OCI-LY7 (cell line): ENCODE data around the gene RNASEL. TPM values are rescaled to one million over a fixed set of nuclear protein-coding genes. Genes with fewer than 3 reads are reported as not detected.

ENCODE experiments used
- BruUV-seq: library from RNA; stranded (reverse); fragments of 400-500 nt; replicated peaks from 2 replicates; lab custom pipeline; 2021; lab: Mats Ljungman, UMichigan
- CTCF ChIA-PET: fragments of 300-600 bp; sonication (Branson Sonifier 250); formaldehyde crosslinking; loops from one replicate; lab custom pipeline; 2022; ENCODE audit warnings: antibody characterized with exemption; ENCODE audit not compliant: unreplicated experiment; lab: Charles Lee
- POLR2A ChIA-PET: fragments of 300-600 bp; sonication (Branson Sonifier 250); formaldehyde crosslinking; loops from one replicate; lab custom pipeline; 2022; ENCODE audit warnings: antibody characterized with exemption; lab: Charles Lee
- DNase-seq: peaks from one replicate; pipeline ENCODE4 v3.0.0-alpha.2; 2015; ENCODE audit warnings: low spot score
- H2AFZ ChIP-seq: fragments of 200-600 bp; sonication (generic), shearing (Covaris generic); 2 replicates; pipeline ENCODE4 v1.6.1; 2014; ENCODE audit warnings: mild to moderate bottlenecking, antibody characterized with exemption, low read length, moderate library complexity
- H3K27ac ChIP-seq: fragments of 200-600 bp; sonication (generic); 2 replicates; pipeline ENCODE4 v1.5.1; 2014; ENCODE audit warnings: mixed run types, low read depth, mild to moderate bottlenecking, moderate library complexity, low read length, inconsistent platforms; ENCODE audit not compliant: poor library complexity, severe bottlenecking
- H3K36me3 ChIP-seq: fragments of 200-600 bp; sonication (generic); 2 replicates; pipeline ENCODE4 v1.6.1; 2014; ENCODE audit warnings: mild to moderate bottlenecking, antibody characterized with exemption, low read length, moderate library complexity, mixed read lengths; ENCODE audit not compliant: insufficient read depth
- H3K4me1 ChIP-seq: fragments of 200-600 bp; sonication (generic); 2 replicates; pipeline ENCODE4 v1.5.1; 2014; ENCODE audit warnings: mild to moderate bottlenecking, low read length; ENCODE audit not compliant: insufficient read depth, poor library complexity, severe bottlenecking
- H3K4me2 ChIP-seq: fragments of 200-600 bp; sonication (generic); 2 replicates; pipeline ENCODE4 v1.6.1; 2014; ENCODE audit warnings: mild to moderate bottlenecking, low read length
- H3K4me3 ChIP-seq: fragments of 200-600 bp; sonication (generic); 2 replicates; pipeline ENCODE4 v1.5.1; 2014; ENCODE audit warnings: mild to moderate bottlenecking, low read depth, low read length; ENCODE audit not compliant: poor library complexity, severe bottlenecking
- H3K79me2 ChIP-seq: fragments of 200-600 bp; sonication (generic); 2 replicates; pipeline ENCODE4 v1.6.1; 2016; ENCODE audit warnings: low read depth, mild to moderate bottlenecking, low read length, moderate library complexity, mixed read lengths; ENCODE audit not compliant: insufficient read depth
- H3K9me2 ChIP-seq: fragments of 200-600 bp; sonication (generic); 2 replicates; pipeline ENCODE4 v1.6.1; 2016; ENCODE audit warnings: mild to moderate bottlenecking, low read length, mixed read lengths; ENCODE audit not compliant: insufficient read depth
- H3K9me3 ChIP-seq: fragments of 200-600 bp; sonication (generic); 2 replicates; pipeline ENCODE4 v1.6.1; 2014; ENCODE audit warnings: mild to moderate bottlenecking, mixed run types, low read length, mixed read lengths
- H4K20me1 ChIP-seq: fragments of 200-600 bp; sonication (generic); 2 replicates; pipeline ENCODE4 v1.6.1; 2014; ENCODE audit warnings: mild to moderate bottlenecking, antibody characterized with exemption, low read length, moderate library complexity, mixed read lengths; ENCODE audit not compliant: insufficient read depth
- CTCF ChIP-seq: fragments of 200-600 bp; sonication (generic); conservative IDR thresholded peaks from 2 replicates; pipeline ENCODE4 v1.5.1; 2014; ENCODE audit warnings: mild to moderate bottlenecking, antibody characterized with exemption, low read length, moderate library complexity, mixed read lengths
- EZH2phosphoT487 ChIP-seq: fragments of 200-600 bp; sonication (generic); IDR thresholded peaks from 2 replicates; pipeline ENCODE4 v1.6.1; 2018; ENCODE audit warnings: low read depth, borderline replicate concordance, mild to moderate bottlenecking, mixed run types, antibody characterized with exemption, low read length, moderate library complexity, mixed read lengths
- intact Hi-C: fragments of 100-400 bp; cut with micrococcal nuclease; formaldehyde crosslinking; loops from one replicate; pipeline ENCODE4 v1.10.0; 2022; ENCODE audit not compliant: unreplicated experiment
- total RNA-seq, 2 experiments: library from RNA; depleted of rRNA in 1 of 2; stranded (reverse); fragments of >200 nt in 1 of 2; shearing (Covaris generic) in 1 of 2; gene quantifications; 2 replicates each; pipeline ENCODE4 v1.2.3, GENCODE V29; 2014 to 2022

The RNASEL gene
- total RNA-seq, 2 experiments from 2014 or later: 2.2 to 4.0 TPM

DNA sequence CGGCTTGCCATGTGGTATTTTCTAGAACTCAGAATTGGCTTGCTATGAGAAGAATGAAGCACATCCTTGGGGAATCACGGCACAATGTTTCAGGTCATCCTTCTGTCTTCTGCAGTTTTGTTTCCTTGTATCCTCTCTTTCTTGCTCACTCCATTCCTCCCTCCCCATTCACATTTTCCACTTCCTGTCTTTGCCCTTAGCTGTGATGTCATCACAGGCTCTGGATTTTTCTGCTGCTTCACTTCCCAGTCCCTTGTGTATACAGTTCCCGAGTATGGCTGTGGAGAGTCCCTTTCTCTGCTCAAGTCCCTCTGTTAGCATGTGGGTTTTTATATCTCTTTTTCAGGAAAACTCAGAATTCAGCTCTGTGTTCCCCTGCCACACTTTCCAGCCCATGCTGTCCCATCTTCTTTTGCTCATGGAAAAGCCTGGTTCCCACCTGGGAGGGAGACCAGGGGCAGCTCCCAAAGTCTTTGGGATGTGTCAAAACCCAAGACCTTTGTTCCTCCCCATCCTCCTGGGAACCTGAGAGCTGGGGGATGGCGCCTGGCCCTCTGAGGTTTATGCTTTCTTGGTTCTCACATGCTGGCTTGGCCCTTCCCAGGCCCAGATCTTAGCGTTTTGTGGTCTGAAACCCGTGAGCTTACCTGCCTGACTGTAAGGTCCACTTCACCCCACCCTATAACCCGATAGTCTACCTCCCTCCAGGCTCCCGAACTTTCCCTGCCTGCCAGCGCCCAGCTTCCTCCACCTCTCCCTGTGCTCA lies 20.0 kb upstream of the RNASEL start:
- Histone ChIP-seq H3K79me2 (peaks cover under 1% of the 10 kb centered on the region; the same call in 1 of the 2 replicates), H3K4me2 (no peak overlapping the region), H3K4me1 (peaks cover 69% of the 10 kb centered on the region), H3K9me3 (no peaks in the 10 kb centered on the region), H3K9me2 (no peaks in the 10 kb centered on the region), H3K36me3 (no peaks in the 10 kb centered on the region), H2AFZ (no peak overlapping the region), H4K20me1 (no peaks in the 10 kb centered on the region), H3K4me3 (no peak overlapping the region), H3K27ac (no peak overlapping the region)
- no peak for DNase-seq
- ChIA-PET CTCF (no interaction called here), POLR2A (interaction anchor here (0.6 to 2.7 kb wide), 2 partner anchors 10 to 190 kb away, joined by 4 to 10 read pairs; no protein-coding TSS in a partner anchor)
- TF ChIP-seq EZH2phosphoT487: no peak
- no peak for TF ChIP-seq CTCF
- no TSS peak for BruUV-seq
- intact Hi-C loops: loop anchor here (10.0 kb wide), 1 partner anchor 306 kb away; no protein-coding TSS in a partner anchor

DNA sequence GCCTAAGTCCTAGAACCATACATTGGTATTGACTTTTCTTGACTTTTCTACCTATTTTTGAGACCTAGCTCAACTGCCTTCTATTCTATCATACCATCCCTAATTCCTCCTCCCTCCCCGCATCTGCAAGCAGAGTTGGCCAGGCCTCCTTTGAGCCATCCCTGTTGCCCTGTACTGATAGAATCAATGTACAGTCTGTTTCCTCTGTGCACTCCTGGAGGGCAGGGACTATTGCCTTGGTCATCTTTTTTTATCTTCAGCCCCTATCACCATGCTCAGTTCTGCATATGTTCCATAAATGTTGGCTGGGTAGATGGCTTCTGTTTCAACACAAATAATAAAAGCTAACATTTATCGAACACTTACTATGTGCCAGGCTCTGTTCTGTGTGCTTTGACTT lies 19.2 kb upstream of the RNASEL start:
- BruUV-seq: no TSS peak
- no peak overlapping the region for H2AFZ ChIP-seq
- H3K9me3 ChIP-seq: no peaks in the 10 kb centered on the region
- no peak overlapping the region for H3K4me3 ChIP-seq
- TF ChIP-seq CTCF (no peak), EZH2phosphoT487 (no peak)
- no peak overlapping the region for H3K4me2 ChIP-seq
- H3K36me3 ChIP-seq: peaks cover 1% of the 10 kb centered on the region; the same call in 1 of the 2 replicates
- no peak overlapping the region for H3K27ac ChIP-seq
- CTCF ChIA-PET: no interaction called here
- H4K20me1 ChIP-seq: 0 out of 2 replicates have a peak, but pooled peaks cover 4% of the 10 kb centered on the region
- intact Hi-C loops: loop anchor here (10.0 kb wide), 1 partner anchor 307 kb away; no protein-coding TSS in a partner anchor
- peaks cover 64% of the 10 kb centered on the region for H3K4me1 ChIP-seq
- H3K9me2 ChIP-seq: no peaks in the 10 kb centered on the region
- no peak for DNase-seq
- H3K79me2 ChIP-seq: peaks cover 8% of the 10 kb centered on the region
- POLR2A ChIA-PET: interaction anchor here (2.7 kb wide), 1 partner anchor 11 kb away, joined by 10 read pairs; no protein-coding TSS in a partner anchor
